GM19395 (cell line): ENCODE measurements around the gene ERN1.

ENCODE experiments used
- ATAC-seq: cut with Tn5 transposase; IDR thresholded peaks from one replicate; pipeline ENCODE4 v1.9.1; 2021; ENCODE audit warnings: mild to moderate bottlenecking, moderate library complexity; ENCODE audit not compliant: unreplicated experiment

The ERN1 gene

DNA sequence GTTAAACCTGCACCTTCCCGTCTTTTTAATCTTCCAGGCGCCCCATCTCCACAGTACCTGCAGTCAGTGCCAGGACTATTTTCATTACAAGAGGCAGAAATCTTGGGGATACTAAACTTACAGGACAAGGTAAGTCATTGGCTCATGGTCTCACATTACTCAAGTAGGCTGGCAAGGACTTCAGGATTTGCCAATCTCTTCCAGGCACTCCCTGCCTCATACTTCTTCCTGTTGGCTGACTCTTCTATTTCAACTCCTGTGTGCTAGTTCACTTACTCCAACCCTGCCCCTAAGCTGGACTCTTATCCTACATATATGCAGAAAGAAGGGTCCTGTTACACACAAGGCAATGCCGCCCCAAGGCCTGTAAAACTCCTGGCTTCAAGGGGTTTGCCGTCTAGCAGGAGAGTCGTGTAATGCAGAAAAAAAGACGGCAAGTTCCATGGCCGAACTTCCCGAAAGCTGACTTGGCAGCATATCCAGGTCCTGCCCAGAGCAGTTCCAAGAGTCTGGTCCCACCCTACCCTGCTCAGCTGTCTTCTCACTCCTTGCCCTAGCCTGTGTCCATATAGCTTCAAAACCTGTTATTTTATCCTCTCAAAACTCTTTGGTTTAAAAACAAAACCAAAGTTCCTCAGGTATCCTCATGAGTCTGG is 14.8 kb downstream of the ERN1 start:
- ATAC-seq, result no peak

DNA sequence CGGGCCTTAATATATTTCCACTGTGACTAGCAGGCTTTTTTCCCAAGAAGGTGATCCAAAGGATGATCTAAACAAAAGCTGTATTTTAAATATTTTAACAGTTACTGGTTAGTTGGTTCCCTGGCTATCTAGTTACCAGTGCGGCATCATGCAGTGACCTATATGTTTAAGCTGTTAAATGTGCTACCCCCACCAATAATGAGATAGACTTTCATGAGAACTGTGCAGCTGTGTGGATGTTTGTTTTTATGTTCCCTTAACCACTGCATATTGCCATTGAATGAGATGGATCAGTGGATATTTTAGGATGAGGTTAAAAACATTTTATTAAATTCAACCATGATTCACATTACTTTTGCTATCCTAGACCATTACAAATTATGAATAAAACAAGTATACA is 16.9 kb downstream of the ERN1 start:
- no peak for ATAC-seq

DNA sequence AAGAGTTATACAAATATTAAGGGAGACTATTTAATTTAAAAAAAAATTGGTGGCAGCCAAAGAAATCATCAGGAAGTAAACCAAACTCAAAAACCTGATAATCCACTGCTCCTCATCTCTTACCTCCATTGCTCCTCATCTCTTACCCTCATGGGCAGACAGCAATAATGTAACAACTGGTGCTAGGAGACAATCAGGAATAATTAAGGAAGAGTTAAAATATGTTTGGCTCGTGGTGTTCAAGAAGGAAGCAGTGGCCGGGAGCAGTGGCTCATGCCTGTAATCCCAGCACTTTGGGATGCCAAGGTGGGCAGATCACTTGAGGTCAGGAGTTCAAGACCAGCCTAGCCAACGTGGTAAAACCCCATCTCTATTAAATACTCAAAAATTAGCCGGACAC is 18.1 kb downstream of the ERN1 start:
- ATAC-seq, result no peak

DNA sequence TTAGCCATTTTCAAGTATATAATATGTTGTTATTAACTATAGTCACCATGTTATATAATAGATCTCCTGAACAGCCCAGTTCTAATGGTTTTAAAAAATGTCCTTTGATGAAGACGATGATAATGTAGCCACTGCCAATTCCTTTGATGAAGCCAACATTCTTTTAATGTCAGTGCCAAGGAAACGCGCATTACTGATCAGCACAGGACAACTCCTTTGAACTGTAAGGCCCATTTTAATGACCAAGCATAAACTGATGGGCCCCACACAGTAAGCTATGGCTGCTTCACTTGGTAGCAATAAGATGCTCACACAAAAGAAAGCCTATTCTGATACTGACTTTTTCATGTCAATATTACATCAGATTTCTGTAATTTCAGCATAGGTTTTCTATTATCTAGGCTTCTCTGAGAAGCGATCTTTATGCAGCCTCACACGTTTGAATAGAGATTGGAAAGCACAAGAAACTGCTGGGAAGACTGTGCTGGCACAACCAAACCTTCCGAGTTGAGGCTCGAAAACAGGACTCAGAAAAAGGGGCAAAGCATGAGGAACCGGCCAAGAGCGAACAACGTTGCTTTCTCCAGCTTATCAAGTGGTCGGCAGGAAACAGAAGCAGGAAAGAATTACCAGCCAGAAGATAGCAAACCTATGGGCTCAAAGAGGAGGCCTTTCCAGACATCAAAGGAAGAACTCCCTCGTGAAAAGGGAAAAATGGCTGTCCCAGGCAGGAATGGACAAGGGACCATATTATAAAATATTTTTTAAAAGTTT is 19.4 kb downstream of the ERN1 start:
- no peak for ATAC-seq

DNA sequence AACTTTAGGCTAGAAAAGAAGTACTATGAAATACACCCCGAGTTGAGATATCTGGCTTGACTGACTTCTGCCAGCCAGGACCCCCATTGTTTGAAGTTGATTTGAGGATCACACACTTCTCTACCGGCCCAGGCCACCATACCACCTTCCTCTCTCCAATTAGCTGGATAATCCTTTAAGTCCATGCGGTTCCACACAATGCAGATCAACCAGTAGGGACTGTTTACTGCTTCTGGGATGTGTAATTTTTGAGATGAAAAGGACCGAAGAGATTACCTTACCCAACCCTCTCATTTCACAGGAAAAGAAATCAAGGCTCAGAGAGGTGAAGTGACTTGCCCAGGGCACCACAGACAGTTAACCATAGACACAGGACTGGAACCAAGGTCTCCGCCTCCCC is 20.5 kb downstream of the ERN1 start:
- ATAC-seq, result no peak

DNA sequence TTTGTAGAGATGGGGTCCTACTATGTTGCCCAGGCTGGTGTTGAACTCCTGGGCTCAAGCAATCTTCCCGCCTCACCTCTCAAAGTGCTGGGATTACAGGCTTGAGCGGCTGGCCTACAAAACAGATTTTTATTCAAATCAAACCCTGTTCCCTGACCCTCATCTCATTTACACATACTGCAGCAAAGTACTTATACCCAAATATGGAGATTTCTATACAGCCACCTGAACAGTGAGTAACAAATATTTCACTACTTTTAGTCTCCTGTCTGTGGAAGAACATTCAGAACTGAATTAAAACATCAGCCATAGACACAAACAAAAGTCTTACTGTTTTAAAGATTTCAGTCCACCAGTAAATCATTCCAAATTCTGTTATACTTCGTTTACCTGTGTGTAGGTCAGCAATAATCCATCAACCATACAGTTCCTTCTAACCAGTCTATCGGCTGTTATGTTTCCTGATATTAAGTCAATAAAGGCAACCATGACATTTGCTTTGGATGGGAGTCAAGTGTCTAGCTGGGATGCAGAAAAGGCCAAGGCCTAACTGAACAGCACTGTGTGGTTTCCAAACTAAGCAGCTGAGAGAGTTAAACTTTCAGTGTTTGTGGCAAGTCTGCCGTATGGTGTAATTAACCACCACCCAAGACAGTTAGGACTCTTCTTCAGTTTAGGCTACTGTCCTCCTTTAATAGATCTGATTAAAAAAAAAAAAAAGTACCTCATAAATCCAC is 22.3 kb downstream of the ERN1 start:
- peak; percentile 64 for ATAC-seq

DNA sequence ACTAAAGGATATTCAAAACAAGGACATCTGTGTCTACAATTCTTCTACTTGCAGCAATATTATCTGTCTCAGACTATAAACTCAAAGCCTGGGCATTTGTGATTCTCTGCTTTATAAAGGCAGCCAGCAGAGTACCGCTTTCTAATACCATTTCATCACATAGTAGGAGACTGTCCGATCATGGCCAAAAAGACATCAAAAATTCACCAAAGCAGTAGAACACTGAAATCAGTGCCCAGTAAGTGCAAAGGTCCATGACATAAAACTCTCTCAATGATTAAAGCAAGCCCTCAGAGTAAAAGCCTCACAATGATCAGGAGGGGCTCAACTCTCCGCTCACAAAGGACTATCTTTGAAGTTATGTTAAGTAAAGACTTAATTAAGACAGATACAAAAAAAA is 23.0 kb downstream of the ERN1 start:
- ATAC-seq, result no peak

DNA sequence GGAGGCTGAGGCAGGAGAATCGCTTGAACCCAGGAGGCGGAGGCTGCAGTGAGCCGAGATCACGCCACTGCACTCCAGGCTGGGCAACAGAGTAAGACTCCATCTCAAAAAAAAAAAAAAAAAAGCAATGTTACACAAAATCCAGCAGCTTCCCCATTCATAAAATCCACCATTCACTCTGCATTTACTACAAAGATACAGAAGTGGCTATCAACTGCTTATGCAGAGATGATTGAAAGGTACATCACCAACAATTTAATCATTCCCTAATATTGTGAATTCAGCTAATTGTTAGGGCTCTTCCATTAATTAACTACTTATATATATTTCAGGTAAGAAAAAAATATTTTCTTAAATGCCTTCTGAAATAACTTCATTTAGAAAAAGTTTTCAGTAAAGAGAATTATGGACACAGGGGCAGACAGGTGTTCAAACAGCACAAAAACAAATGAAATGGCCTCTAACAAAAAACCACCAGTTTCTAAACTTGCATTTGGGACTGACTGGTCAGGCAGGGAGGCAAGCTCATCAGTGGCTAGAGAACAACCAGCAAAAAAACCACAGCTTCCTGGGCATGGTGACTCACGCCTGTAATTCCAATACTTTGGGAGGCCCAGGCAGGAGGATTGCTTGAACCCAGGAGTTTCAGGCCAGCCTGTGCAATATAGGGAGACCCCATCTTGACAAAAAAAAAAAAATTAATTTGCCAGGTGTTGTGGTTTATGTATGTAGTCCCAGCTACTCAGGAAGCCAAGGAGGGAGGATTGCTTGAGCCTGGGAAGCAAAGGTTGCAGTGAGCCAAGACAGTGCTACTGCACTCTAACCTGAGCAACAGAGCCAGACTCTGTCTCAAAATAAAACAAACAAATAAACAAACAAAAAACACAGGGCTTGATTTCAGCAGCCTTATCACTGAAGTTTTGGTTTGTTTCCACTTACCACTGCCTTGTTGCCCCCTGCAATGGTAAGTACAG is 26.3 kb downstream of the ERN1 start:
- no peak for ATAC-seq

DNA sequence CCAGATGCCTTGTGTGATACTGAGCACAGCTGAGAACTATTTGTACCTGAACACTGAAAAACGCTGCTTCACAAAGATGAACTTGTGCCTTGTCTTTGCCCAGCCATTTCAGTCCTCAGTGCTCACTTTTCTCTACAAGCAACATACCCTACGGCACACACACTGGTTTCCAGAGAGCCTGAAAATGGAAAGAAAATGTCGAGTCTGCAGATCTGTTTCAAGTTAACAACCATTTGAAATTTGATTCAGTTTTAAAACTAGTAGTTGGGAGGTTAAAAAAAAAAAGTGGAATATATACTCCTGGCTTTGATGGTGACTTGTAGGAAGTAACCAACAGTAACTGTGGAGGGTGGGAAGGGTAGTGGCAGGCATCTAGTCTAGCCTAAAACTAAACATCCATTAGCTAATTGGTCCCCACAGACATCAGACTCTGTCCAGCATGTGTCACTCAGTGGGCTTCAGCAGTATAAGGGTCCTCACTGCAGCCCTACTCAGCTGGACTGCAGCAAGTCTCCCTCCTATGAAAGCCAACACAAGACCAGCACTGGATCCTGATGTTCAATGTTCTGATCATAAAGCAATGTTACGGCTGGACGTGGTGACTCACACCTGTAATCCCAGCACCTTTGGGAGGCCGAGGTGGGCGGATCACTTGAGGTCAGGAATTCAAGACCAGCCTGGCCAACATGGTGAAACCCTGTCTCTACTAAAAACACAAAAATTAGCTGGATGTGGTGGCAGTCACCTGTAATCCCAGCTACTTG is 27.1 kb downstream of the ERN1 start:
- no peak for ATAC-seq

DNA sequence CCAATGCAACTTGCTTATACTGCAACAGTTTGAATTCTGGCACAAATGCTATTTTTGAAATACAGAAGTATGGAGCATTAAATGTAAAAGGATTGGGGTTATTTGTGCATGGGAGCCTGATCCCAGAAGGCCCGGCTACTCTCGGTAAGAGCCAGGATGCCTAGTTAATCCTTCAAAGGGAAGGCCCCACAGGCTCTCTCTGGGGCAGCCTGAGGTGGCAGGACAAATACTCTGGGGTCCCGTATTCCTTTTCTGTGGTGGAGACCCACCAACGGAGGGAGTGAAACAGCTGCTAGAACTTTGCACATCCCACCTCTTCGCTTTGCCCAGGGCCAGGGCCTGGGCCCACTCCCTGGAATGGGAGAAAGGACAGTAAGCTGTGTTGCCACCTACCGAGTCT is 30.4 kb downstream of the ERN1 start:
- no peak for ATAC-seq

DNA sequence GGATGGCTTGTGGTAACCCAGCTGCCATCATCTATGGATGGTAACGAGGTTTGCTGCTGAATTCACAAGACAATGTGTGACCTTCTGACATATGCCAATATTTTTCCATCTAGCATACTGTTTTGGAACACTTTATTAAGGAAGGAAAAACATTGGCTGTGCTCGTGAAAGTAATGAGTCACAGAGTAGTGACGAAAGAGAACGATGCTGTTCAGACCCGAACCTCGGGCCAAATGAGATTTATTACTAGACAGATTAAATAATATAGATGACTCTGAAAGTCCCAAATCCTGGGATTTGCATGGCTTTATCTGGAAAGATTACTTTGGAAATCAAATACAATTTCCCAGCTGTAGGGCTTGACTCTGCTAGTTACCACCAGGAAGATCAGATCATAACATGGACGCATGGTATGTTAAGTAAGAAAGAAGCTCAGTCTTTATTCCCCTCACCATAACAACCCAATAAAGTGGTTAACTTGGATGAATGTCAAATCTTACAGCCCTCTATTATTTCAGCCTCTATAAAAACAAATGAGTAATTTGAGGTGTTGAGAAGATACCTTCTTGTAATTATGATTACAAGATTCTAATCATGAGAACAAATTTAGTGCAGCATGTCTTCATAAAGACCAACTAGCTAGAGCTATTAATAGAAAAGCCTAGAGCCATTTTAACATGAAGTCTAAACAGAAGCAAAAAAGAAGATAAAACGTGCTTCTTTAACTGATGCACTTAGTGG is 32.6 kb downstream of the ERN1 start:
- no peak for ATAC-seq

DNA sequence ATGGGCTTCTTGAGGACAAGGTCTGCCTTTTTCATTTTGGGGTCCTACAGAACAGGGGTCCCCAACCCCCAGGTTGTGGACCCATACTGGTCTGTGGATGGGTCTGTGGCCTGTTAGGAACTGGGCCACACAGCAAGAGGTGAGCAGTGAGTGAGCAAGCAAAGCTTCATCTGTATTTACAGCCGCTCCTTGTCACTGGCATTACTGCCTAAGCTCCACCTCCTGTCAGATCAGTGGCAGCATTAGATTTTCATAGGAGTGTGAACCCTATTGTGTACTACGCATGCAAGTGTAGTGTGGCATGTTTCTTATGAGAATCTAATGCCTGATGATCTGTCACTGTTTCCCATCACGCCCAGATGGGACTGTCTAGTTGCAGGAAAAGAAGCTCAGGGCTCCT is 33.9 kb downstream of the ERN1 start:
- no peak for ATAC-seq

DNA sequence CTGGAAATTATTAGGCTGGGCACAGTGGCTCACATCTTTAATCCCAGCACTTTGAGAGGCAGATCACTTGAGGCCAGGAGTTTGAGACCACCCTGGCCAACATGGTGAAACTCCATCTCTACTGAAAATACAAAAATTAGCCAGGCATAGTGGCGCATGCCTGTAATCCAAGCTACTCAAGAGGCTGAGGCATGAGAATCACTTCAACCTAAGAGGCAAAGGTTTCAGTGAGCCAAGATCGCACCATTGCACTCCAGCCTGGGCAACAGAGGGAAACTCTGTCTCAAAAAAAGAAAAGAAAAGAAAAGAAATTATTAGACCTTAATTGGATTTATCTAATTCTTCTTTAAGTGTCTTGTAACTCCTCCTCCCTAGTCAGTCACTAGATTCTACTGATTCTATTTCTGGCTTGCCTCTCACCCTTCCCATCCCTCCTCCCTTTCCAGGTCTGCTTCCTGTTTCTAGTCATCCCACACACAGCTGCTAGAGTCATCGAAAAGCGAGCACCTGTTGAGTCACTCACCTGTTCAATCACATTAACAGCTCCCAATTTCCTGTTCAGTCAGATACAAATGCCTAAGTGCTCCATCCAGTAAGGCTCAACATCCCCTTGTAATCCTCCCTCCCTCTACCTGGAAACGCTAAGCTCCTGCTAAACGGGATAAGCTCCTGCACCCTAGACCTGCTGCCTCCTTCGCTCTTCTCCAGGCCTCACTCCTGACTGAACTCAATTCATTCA is 34.6 kb downstream of the ERN1 start:
- no peak for ATAC-seq

DNA sequence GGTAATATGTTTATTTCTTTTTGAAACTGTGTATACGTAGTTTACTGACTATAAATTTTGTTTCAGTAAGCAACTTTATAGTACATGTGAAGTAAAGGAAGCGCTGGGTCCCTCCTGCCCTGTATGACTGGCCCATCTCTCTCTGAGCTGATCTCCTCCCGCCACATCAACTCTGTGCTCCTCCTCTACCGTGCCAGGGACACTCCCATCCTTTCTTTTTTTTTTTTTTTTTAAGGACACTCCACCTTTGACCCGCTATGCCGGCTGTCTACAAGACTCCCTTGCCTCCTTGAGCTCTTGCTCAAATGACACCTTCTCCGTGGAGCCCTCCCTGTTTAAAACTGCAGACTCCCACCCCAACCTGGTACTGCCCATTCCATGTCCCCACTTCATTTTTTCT is 35.5 kb downstream of the ERN1 start:
- ATAC-seq, result no peak

DNA sequence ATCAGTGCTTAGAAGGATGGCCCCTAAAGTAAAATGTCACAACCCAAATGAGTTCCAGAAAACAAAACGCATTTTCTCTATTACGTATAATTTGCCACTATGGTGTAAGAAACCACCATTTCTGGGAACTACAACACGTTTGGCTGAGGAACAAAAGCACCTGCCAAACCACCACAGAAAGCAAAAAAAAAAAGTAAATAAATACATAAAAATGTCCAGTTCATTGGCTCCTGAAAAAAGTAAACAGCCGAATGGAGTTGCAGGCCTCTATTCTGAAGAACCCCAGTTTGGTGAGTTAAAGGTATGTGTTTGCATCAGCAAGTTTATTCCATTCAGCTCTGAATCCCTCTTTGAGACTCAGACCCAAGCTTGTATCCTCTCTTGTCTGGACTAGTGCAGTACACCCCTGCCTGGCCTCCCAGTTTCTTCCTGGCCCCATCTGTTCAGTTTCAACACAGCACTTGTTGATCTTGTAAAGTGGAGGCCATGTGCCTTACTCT is 36.9 kb downstream of the ERN1 start:
- no peak for ATAC-seq

DNA sequence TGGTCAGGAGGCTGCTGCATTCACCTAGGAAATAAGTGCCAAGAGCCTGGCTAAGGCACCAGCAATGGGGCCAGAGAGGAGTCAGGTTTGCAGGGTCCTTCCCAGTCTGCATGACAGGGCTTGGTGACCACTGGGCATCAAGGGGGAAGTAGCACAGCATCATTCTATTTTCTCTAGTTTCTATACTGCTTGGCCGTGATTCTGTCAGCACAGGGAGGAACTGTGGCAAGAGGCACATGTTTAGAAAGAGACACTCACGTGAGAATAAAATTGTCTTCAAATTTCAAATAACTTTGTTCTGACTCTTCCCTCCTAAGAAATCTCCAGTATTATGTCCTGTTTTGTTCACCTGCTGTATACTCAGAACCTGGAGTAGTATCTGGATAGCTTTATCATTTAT is 37.8 kb downstream of the ERN1 start:
- ATAC-seq, result no peak

DNA sequence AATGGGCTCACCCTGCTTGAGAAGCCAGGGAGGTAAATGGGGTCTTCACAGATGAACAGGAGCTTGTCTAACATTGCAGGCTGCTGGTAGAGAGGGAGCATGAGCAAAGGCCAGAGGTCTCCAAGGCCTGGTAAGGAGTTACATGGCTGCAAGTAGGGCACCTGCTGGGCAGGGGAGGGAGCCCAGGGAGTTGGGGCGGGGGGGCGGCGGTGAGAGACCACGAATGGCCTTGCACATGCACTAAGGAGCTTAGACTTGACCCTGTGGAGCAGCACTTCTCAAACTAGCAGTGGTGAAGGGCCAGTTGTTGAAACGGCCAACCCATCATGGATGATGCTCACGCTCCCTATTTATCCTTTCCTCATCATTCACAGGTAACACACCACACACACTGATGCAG is 38.4 kb downstream of the ERN1 start:
- no peak for ATAC-seq

DNA sequence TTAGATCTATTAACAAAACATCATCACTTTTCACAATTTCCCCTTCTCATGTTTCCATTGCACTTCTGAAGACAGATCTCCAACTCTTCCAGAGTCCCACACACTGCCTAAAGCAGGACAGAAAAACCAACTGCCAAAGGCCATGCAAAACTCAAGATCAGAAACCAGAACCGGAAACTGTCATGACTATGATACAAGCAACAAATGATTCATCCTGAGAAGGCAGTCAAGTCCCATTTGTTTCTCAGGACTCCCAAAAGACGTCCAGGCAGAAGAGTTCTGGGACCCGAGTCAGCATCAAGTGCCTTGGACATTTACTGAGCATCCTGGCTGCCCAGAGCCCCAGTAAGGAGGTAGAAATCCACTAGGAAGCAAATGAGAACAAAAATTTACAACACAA is 38.8 kb downstream of the ERN1 start:
- ATAC-seq, result peak; percentile 74

DNA sequence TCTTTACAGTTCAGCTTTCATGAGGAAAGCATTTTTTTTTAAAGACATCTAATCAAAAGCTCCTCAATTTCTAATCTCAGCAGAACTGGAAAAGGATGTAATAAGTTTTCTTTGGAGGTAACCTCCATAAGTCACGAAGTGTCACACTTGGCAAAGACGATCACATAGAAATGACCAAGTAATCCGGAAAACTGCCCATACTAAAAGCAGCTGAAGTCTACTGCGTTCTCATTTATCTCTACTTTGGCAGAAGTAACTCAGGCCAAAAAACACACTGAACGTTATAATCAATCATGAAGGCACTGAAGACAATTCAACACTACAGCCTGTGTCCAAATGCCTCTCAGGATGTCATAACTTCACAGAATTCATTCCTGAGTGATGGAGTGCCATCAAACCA is 39.8 kb downstream of the ERN1 start:
- no peak for ATAC-seq
